HG03045 (cell line): ENCODE measurements around the gene PROX2.

Experiments
- ATAC-seq: cut with Tn5 transposase; IDR thresholded peaks from one replicate; pipeline ENCODE4 v1.9.1; 2021; ENCODE audit warnings: mild to moderate bottlenecking, moderate library complexity; ENCODE audit not compliant: unreplicated experiment

PROX2 gene

DNA sequence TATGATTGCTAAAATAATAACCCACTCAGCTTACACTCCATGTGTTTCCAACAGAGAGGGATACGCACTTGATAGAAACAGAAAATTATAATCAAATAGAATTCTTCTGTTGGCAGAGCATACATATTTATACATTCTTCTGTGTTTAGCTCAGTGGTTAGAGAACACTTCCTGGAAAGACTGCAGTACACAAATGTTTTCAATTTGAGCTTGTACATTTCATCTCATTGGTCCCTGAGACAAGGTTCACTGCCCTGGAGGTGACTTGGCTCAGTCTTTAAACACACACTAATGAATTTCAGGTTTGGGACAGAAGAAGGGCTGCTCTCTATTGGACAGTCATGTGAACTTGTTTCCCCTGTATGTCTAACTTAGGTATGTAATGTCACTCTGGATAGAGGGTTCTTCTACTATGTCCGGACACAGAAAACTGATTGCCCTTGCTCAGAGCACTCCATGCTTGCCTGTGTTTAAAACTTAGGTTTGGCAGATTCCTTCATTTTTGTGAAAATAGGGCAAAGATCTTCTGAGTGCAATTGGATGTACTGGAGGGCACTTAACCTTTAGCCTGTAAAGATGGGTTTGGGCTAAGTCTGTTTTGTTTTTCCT is 22.9 kb downstream of the PROX2 start:
- ATAC-seq: no peak

- ATAC-seq: no peak
Observed at GRCh38 chr14:74848768-74849167, 27.2 kb downstream of the PROX2 start.

- no peak for ATAC-seq
Observed at GRCh38 chr14:74846968-74847665, 28.8 kb downstream of the PROX2 start.

DNA sequence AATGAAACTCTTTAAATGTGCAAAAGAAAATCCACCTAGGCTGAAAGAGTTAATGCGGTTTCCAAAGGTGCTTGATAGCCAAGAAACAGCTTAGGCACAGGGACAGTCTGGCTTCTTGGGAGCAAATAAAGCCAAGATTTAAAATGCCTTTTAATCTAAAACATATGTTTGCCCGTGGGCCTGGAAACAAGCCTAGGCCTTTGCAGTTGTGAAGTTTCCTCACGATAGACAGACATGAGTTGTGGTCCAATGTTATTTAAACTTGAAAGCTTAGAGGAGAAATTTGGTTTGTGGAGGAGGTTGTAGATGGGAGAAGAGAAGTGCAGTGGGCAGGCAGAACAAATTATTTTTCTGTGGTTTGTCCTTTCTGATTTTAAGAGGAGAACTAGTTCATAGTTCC is 29.8 kb downstream of the PROX2 start:
- no peak for ATAC-seq

- ATAC-seq: no peak
Observed at GRCh38 chr14:74843653-74844052, 32.3 kb downstream of the PROX2 start.

DNA sequence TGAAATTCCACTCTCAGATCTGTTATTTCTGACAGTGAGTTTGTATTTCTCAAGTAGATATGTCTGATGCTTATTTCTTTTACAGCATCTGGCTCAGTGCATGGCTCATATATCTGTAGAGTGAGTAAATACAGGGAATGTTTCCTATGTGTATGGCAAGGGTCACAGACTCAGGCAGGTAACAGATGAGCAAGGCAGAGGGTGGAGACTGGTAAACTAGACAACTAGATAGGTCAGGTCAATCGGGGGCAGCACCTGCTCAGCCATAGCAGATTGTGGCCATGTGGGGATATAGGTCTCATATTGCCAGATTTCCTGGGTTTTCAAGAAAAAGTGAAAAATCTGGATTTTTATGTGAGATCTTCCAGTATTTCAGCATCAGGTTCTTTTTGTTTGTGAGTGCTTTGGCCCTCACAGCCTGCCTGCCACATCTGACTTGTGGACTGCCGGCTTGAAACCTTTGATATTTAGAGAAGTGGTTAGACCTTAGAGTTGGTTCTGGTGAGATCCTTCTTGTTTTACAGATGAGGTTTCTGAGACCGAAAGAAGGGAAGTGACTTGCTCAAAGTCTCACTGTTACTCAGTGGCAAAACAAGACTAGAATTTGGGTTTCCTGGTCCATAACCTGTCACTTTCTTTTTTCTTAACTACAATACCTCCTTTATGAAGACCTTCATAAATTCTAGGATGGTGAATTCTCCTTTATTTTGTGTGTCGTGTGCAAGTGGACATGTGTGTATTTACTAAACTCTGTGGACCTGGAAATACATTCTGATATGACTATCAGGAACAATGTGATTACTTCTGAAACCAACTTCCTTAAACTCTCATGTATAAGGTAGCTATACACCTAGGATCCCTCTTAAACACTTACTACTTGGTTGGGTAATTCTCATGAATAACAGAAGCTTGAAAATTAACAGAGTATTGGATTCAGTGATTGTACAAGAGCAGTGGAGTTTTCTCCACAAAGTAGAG is 34.4 kb downstream of the PROX2 start:
- peak; percentile 74 for ATAC-seq

DNA sequence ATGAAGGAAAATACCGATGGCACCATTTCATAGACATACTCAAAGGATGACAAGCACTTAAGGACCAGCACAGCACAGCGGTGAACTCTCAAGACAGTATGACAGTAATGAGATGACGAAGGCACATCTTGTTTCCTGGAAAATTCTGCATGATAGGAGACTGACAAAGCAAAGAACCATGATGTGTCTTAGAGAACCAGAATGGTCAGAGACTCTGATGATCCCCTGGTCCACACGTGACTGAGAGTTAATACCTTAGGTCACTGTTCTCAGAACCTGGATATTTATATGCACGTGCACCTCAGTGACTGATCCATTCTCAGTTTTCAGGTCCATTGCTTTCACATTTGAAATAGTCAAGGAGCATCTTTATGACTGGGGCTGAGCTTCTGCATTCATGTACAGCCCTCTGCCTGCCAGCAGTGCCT is 35.3 kb downstream of the PROX2 start:
- peak; percentile 54 for ATAC-seq

- ATAC-seq: no peak
Observed at GRCh38 chr14:74838166-74838565, 37.8 kb downstream of the PROX2 start.

DNA sequence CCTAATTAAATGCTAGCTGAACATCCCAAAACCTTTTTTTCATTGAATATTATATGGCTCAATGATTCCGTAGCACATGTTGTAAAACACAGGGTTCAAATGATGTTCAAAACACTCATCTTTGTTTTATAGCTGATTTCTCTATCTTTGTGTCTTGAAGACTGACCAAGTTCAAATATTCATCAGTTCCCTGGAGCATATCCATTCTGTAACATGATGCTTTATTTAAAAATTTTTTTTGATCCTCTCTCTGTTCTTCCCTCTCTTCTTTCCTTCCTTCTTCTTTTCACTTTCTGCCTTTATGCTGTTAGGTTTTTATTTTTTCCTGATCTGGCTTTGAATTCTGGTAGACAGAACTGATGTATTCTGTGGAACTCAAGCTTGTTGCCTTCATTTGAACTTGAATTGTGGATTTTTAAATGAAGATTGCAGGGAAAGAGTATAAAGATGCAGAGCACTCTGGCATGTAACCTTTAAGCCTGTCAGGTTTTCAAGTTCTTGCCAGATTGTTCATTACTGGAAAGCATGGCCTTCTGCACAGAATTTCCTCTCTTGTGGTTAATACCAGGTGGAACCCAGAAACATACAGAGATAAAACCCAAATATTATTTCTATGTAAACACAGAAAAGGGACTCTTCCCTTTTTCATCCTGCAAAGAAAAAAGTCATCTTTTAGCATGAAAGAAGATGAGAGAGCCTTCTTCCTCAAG is 39.5 kb downstream of the PROX2 start:
- no peak for ATAC-seq

DNA sequence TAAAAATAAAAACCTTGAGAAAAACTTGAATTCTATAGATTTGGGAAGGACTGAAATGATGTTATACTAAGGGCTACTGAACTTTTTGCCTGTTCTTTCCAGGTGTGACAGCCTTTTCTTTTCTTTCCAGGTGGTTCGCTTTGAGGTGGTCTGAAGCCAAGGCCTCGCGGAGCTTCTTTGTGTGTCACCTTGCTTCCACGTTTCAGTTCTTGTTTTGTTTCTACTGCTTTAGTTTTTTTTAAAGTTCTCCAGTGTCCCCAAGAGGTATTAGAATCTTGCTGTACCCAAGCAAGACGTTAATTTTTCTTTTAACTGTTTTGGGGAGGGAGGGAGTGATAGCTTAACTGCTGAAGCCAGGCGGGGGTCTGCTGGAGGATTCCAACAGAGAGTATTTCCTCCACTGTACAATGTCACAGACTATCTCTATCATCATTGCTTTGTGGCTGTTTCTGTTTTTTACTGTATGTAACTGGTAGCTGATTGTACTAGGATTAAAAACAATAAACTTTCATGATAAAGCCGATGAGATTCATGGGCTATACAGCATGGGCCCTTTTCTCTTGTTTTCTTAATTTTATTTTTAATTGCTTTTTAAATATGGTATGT is 40.2 kb downstream of the PROX2 start:
- ATAC-seq: no peak

GRCh38 chr14:74834692-74835392 is 41.1 kb downstream of the PROX2 start:
- ATAC-seq: no peak

DNA sequence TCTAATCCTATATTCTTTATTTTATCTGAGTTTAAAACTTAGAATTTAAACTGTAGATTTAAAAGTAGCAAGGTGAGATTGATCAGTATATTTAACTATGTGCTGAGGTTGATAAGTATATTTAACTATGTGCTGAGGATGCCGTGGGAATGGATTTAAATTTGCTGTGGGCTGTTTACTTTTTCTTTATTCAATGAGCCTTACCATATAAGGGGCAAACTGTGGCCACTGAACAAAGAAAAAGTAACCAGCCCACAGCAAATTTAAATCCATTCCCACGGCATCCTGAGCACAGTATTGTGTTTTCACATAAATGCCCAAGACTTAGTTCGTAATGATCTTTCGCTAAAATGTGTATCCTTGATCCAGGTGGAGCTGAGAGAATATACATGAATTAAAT is 43.1 kb downstream of the PROX2 start:
- ATAC-seq: no peak

DNA sequence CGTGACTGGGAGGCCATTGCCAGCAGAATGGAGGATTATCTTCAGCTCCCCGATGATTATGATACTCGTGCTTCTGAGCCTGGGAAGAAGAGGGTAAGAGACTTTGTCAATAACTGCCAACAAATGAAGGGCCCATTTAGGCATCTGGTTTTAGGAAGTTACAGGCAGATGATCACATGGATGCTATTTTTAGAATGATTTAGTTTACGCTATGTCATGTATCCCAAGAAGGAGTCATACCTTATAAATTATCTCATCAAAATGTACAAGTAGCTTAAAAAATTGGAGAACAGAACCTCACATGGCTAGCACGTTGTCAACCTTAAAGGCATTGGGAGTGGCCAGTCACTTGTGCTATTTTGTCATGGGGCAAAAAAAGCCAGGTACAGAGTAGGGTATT is 46.7 kb downstream of the PROX2 start:
- no peak for ATAC-seq

DNA sequence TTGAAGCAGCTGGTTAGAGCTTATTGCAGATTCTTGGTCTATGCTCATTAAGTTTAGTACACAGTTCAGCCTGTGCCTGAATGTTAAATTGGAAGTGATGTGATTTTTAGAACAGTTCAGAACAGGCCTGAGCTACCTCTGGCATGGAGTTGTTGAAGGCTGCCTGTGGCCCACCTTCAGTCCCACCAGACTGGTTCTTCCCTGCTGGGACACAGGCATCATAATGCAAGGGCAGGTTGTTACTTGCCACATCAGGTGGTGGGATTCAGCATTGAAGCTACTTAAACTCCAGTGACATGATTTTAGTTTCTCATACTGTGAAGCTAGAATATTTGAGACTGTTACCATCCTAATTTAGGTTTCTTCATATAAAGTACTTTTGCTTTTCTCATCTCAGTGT is 49.4 kb downstream of the PROX2 start:
- ATAC-seq: no peak
